Stomach (tissue), 9 donors: ENCODE results near the gene SPACA4. TPM values are rescaled to one million over a fixed set of nuclear protein-coding genes. Genes with fewer than 3 reads are reported as not detected.

Experiments
- DNase-seq, 2 donors: peaks; one replicate each; pipeline versions ENCODE4 v3.0.0 to v3.0.0-alpha.2; 2013 to 2019
- H3K27ac ChIP-seq, 5 donors: fragments of 200-600 bp in 4 of 5; sonication (generic) in 4 of 5; one replicate each; pipeline ENCODE4 v1.5.1; 2013 to 2019; ENCODE audit warnings: mild to moderate bottlenecking in 1 of 5, moderate library complexity in 1 of 5
- H3K27me3 ChIP-seq, 3 donors: fragments of 200-600 bp; sonication (generic); one replicate each; pipeline ENCODE4 v1.5.1; 2017 to 2019; ENCODE audit warnings: mixed run types in 1 of 3
- H3K36me3 ChIP-seq, 4 donors: fragments of 200-600 bp; sonication (generic); 1 replicate in 3 of 4; 2 replicates in 1 of 4; pipeline ENCODE4 v1.5.1; 2016 to 2019
- H3K4me1 ChIP-seq, 4 donors: fragments of 200-600 bp; sonication (generic); one replicate each; pipeline ENCODE4 v1.5.1; 2016 to 2019
- H3K4me3 ChIP-seq, 4 donors: fragments of 200-600 bp; sonication (generic) in 3 of 4; one replicate each; pipeline ENCODE4 v1.5.1; 2016 to 2019; ENCODE audit warnings: mild to moderate bottlenecking in 1 of 4
- H3K9me3 ChIP-seq, 4 donors: fragments of 200-600 bp; sonication (generic); one replicate each; pipeline ENCODE4 v1.5.1; 2016 to 2019
- EP300 ChIP-seq: sonication (generic); formaldehyde crosslinking; IDR thresholded peaks from one replicate; pipeline ENCODE4 v1.6.1; 2017; ENCODE audit warnings: antibody characterized with exemption
- POLR2A ChIP-seq, 4 donors: fragments of 450-650 bp; IDR thresholded peaks; one replicate each; pipeline ENCODE4 v1.6.1; 2016; ENCODE audit warnings: antibody characterized with exemption in 4 of 4, control low read depth in 2 of 4, mild to moderate bottlenecking in 1 of 4, moderate library complexity in 1 of 4
- POLR2AphosphoS5 ChIP-seq, 3 donors: sonication (generic); formaldehyde crosslinking; IDR thresholded peaks; one replicate each; pipeline ENCODE4 v1.6.1; 2016; ENCODE audit warnings: antibody characterized with exemption in 3 of 3
- WGBS, 5 donors: extraction: QIAGEN DNeasy Blood & Tissue Kit in 3 of 5; methylation state at CpG; one replicate each; pipeline versions ENCODE4 v1.1.5 to v1.1.7; 2013 to 2018; 5-methylcytosine and 5-hydroxymethylcytosine counted together
- intact Hi-C: fragments of 100-400 bp; cut with DNase I; formaldehyde crosslinking; loops from one replicate; pipeline ENCODE4 v1.15.1; 2023; ENCODE audit warnings: low total_unique reads
- polyA plus RNA-seq, 3 donors: library from polyadenylated mRNA; stranded (reverse); fragments of 200-250 nt; gene quantifications; one replicate each; pipeline ENCODE4 v1.2.3, GENCODE V29; 2013
- total RNA-seq, 5 donors: library from RNA; depleted of rRNA; stranded (reverse); fragments of >200 nt; gene quantifications; one replicate each; pipeline versions ENCODE4 v1.1.0 to v1.2.3, GENCODE V29; 2014 to 2016
- TF ChIP-seq, protein P1 (sequence below), 7 experiments: fragments of 450-650 bp in 4 of 7; fragments of 200-600 bp in 3 of 7; sonication (generic) in 3 of 7; IDR thresholded peaks; one replicate each; pipeline ENCODE4 v1.5.1; 2016 to 2019; ENCODE audit warnings: antibody characterized with exemption in 7 of 7, control low read depth in 2 of 7, mild to moderate bottlenecking in 1 of 7
- donor health status: healthy with polysubstance abuse.
- donor health status: Bipolar disorder and iron deficiency.
- donor health status: healthy.

SPACA4 gene
- total and polyA plus RNA-seq, 8 donors, result not detected

DNA sequence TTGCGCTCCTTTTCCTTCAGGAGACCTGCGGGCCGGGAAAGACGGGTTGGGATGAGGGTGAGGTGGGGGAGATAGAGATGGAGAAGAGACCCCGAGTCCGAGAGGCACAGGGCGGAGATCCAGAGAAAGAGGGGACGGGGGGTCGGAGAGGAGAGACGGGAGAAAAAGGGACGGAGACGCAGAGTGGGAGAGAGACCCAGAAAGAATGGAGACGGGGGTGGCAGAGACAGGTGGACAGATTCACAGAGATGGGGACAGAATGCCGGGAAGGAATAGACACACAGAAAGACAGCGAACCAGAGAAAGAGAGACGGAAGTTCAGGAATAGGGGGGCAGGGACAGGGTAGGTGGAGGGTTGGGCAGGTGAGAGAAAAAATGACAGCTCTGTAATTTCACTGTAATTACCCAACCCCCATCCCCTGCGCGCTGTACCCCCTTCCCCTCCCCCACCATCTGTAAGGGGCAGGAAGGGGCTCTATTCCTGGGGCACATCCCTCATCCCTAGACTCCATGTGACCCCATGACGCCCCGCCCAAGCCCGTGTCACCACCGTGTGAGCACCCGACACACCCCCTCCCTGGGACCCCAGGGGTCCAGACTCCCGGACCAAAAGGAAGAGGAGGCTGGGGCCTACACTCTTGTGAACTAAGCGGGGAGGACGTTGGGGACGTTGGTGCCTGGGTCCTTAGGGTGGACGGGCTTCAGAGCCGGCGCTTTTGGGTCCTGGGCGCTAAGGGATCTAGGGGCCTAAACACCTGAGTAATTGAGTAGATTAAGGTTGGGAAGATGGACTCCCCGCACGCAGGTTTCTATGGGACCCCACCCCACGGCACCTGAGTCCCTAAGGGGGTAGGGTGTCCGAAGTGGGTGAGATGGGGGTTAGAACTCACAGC, 29.7 kb downstream of the SPACA4 start:
- Histone ChIP-seq H3K27me3 (no peaks in the 10 kb centered on the region), H3K9me3 (no peaks in the 10 kb centered on the region), H3K4me1 (peaks cover 56 to 83% (median 72%) of the 10 kb centered on the region in 4 donors), H3K36me3 (peaks cover 0 to 16% (median 9%) of the 10 kb centered on the region in 4 donors), H3K4me3 (peak overlapping the region; percentile 62 to 81 (median 76)), H3K27ac (peak overlapping the region; percentile 90 to 98 (median 96))
- peak in 1 of 2 donors; percentile 77 for DNase-seq
- no peak for TF ChIP-seq POLR2AphosphoS5 (IDR thresholded peaks at IDR 0.05)
- TF ChIP-seq EP300, result no peak
- no peak for TF ChIP-seq POLR2A (IDR thresholded peaks at IDR 0.05)
- TF ChIP-seq, protein P1, sequence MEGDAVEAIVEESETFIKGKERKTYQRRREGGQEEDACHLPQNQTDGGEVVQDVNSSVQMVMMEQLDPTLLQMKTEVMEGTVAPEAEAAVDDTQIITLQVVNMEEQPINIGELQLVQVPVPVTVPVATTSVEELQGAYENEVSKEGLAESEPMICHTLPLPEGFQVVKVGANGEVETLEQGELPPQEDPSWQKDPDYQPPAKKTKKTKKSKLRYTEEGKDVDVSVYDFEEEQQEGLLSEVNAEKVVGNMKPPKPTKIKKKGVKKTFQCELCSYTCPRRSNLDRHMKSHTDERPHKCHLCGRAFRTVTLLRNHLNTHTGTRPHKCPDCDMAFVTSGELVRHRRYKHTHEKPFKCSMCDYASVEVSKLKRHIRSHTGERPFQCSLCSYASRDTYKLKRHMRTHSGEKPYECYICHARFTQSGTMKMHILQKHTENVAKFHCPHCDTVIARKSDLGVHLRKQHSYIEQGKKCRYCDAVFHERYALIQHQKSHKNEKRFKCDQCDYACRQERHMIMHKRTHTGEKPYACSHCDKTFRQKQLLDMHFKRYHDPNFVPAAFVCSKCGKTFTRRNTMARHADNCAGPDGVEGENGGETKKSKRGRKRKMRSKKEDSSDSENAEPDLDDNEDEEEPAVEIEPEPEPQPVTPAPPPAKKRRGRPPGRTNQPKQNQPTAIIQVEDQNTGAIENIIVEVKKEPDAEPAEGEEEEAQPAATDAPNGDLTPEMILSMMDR (IDR thresholded peaks at IDR 0.05), result no peak
- 0 to 2% (median 1%) methylated on average over 26 to 35 of the region's 35 CpGs for WGBS, 5 donors
- intact Hi-C loops, result no loop called here

DNA sequence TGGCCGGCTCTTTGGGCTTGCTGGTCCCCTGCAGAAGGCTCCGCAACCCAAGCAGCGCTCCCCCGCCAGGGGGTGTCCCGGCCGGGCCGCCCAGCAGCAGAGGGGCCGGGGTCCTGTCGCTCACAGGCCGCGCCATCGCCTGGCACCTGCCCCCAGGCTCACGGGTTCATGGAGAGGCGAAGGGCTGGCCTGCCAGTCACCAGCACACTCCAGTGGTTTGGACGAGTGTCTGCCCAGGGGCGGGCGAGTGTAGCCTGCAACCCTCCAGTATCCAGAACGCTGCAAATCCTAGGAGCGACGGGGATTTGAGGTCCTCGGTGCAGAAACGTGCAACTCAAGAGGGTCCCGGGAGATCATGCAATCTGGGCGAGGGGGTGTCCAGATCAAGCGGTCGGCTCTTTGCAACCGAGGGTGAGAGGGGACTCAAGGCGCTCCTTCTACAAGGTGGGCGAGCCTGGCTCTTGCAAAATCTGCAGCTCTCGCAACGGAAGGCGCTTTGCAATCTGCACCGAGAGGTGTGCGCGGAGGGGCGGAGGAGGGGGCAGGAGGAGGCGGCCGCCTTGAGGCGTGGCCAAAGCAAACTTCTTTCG, 30.4 kb downstream of the SPACA4 start, which contains the start of gene DBP:
DBP (minus strand) TSS at position 521 of the 590 bp plus-strand sequence; CDS start at position 136, 385 bp downstream.
- no peaks in the 10 kb centered on the region for H3K27me3 ChIP-seq
- H3K4me3 ChIP-seq, result peak within 1 kb of the TSS; percentile 62 to 81 (median 76)
- peaks cover 0 to 12% (median 7%) of the 10 kb centered on the region in 4 donors for H3K36me3 ChIP-seq
- 0 to 1% (median 0%) methylated on average over 29 to 40 of the region's 40 CpGs for WGBS, 5 donors
- H3K4me1 ChIP-seq, result peaks cover 54 to 79% (median 66%) of the 10 kb centered on the region in 4 donors
- TF ChIP-seq, protein P1 (IDR thresholded peaks at IDR 0.05), result no peak
- TF ChIP-seq EP300 (no peak), POLR2A (IDR thresholded peaks at IDR 0.05) (no peak), POLR2AphosphoS5 (IDR thresholded peaks at IDR 0.05) (no peak)
- peak within 1 kb of the TSS; percentile 90 to 98 (median 96) for H3K27ac ChIP-seq
- intact Hi-C loops, result no loop called here
- H3K9me3 ChIP-seq, result no peaks in the 10 kb centered on the region
- DNase-seq, result peak in 1 of 2 donors; percentile 45

- WGBS, 5 donors, result 0 to 2% (median 1%) methylated on average over 16 to 38 of the region's 38 CpGs
- H3K9me3 ChIP-seq, result no peaks in the 10 kb centered on the region
- DNase-seq, result peak; percentile 99 to 100
- H3K4me3 ChIP-seq, result peak overlapping the region; percentile 62 to 81 (median 76)
- peak overlapping the region; percentile 90 to 98 (median 96) for H3K27ac ChIP-seq
- intact Hi-C loops, result no loop called here
- peaks cover 50 to 73% (median 62%) of the 10 kb centered on the region in 4 donors for H3K4me1 ChIP-seq
- H3K36me3 ChIP-seq, result peaks cover 0 to 6% (median 5%) of the 10 kb centered on the region in 4 donors
- no peaks in the 10 kb centered on the region for H3K27me3 ChIP-seq
- TF ChIP-seq POLR2AphosphoS5 (IDR thresholded peaks at IDR 0.05), result peak; percentile 42 to 92 (median 89)
- TF ChIP-seq, protein P1 (IDR thresholded peaks at IDR 0.05), result peak in 1 of 7 experiments; percentile 16
- TF ChIP-seq POLR2A (IDR thresholded peaks at IDR 0.05), result no peak
- TF ChIP-seq EP300, result no peak
These were observed 31.0 kb downstream of the SPACA4 start for GRCh38 chr19:48637449-48637947.
